ENCODE measurements around the gene CHRNG.
A peak's percentile ranks its signal among the peaks of the same experiment; 100 is the strongest.

Gene CHRNG

GRCh38 chr2:232576995-232577394, 37.5 kb downstream of the CHRNG start:
- DNase-seq (ENCODE audit: low spot score) = no peak

DNA sequence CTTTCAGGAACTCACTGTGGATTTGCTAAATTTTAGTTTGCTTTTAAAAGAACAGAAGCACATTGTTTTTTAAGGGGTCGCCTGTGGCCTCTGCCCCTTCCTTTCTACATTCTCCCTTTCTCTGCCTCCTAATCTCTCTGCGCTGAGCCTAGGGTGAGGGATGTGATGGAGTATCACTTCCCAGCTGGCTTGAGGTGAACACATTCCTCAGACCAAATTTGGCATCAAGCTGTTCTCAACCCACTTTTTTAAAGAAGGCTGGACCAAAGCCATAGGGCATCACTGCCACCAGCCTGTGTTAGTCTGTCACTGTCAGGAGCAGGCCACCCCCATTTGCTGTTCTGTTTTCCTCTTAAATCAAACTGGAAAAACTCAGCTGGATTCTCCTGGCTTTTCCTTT, 38.3 kb downstream of the CHRNG start:
- DNase-seq (ENCODE audit: low spot score) = no peak

DNA sequence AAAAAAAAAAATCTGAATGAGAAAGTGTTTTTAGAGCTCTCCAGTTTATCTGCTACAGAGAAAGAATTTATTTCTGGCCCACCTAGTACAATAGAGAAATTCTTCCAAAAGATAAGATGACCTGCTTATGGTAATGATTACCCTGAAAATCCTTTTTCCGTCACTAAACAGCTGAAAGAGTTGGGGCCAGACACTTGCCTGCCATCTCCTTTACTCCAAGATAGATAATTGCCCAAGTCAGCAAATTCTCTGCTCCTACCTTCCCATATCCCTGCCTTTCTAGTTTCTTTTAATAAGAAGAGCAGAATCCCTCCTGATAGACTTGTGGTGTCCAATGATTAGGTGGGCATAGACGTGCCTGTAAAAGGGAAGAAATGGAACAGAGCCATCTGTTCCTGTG, 39.1 kb downstream of the CHRNG start:
- no peak for DNase-seq (ENCODE audit: low spot score)

DNA sequence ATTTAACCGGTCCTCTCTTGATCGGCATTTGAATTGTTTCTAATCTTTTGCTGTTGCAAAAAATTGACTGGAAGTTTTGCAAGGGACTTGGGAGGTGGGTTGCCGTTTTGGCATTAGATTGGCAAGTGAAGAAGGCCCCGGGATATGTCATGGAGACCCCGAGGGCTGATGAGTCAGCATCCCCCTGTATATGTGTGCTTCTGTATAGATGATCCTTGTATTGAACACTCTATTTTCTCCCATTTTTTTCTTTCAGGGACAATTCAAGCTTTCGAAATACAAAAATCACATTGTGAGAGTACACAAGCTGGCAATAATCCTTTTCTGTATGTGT, 41.1 kb downstream of the CHRNG start:
- no peak for DNase-seq (ENCODE audit: low spot score)

DNA sequence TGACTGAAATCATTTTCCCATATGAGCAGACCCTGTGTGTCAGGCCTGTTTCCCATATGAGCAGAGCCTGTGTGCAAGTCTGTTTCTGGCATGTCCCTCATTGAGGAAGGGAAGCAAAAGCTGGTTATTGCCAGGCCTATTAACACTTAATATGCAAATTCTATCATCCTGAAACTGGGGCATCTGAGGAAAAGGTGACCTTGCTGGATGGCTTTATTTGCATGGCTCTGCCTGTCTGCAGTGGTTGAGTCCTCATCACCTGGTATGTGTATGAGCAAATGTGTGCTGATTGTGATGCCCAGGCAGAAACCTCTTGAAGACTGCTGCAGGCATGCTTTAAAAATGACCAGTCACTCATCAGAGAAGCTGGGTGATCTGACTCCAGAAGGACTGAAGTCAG, 42.2 kb downstream of the CHRNG start:
- no peak for DNase-seq (ENCODE audit: low spot score)

GRCh38 chr2:232584238-232584637, 44.7 kb downstream of the CHRNG start:
- no peak for DNase-seq (ENCODE audit: low spot score)

- DNase-seq (ENCODE audit: low spot score) = no peak
Measured at GRCh38 chr2:232586943-232587505, 47.5 kb downstream of the CHRNG start.

- DNase-seq (ENCODE audit: low spot score) = no peak
Measured at GRCh38 chr2:232587512-232587911, 48.0 kb downstream of the CHRNG start.

DNA sequence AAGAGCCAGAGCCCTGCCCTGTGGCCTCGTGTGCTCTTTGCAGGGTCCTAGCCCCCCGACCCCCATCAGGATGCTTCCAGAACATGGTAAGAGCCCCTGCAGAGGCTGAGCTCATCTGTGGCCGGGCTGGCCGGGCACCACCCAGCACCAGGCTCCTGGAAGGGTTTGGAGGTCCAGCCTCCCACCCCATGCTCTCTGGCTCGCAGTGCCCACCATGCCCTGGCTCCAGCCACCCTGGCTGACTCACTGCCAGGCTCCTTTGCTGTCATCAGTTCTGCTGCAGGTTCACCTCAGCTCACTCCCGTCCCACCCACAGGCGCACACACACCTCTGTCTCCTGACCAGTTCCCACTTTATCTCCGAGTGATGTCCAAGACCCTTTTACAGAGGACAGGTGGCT, 48.5 kb downstream of the CHRNG start:
- DNase-seq (ENCODE audit: low spot score) = no peak

DNA sequence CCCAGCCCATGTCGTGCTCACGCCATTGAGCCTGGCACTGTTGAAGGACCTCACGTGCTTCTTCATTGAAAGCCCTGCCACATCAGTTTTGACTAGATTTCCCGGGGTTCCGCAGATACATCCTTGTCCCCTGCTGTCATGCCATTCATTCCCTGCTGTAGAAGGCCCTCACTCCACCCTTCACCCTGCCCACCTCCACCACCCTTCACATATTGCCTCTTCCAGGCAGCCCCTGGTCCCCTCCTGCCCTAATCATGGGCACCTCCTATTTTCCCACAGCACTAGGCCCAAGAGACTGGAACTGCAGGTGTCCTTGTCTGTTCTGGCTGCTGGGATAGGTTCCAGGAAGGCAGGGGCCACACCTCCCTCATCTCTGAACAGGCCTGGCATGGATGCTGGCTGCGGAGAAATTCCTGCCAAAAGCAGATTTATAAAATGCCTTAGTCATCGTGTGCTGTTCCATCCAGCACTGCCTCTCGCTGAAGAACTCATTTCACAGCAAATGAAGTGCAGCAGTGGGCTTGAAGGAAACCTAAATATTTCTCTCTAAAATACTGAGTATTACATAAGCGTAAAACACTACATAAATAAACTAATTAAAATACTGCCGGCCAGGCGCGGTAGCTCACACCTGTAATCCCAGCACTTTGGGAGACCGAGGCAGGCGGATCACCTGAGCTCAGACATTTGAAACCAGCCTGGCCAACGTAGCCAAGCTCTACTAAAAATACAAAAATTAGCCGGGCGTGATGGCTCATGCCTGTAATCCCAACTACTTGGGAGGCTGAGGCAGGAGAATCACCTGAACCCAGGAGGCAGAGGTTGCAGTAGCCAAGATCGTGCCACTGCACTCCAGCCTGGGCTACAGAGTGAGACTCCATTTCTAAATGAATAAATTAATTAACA, 49.4 kb downstream of the CHRNG start:
- no peak for DNase-seq (ENCODE audit: low spot score)

- DNase-seq (ENCODE audit: low spot score) = peak; percentile 50
Measured at GRCh38 chr2:232592772-232593395, 53.4 kb downstream of the CHRNG start.

DNA sequence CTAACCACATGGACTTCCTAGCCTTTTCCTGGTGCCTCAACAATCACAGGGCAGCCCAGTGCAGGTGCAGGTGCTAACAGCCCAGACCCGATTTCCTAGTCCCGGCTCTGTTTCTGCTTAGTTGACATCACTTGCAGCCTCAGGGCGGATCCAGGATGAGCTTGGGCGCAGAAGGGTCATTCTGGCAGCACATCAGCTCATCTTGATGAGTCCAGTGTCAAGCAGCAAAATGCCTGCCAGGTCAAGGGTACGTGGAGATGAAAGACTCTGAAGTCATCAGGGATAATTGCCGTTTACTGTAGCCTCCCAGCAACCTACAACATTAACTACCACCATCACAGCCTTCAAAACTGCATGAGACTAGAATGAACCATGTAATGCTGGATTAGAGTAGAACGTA, 54.5 kb downstream of the CHRNG start:
- no peak for DNase-seq (ENCODE audit: low spot score)

All from hepatic stellate cell (primary cell).